Measurements from ENCODE around the gene GPR137. TPM values are rescaled to one million over a fixed set of nuclear protein-coding genes. Genes with fewer than 3 reads are reported as not detected.
A peak's percentile ranks its signal among the peaks of the same experiment; 100 is the strongest.

The GPR137 gene
- total RNA-seq, 1 donor from 2014 or later = 55.9 TPM

- Mint-ChIP-seq H3K27ac (ENCODE audit: unreplicated experiment) (no peak overlapping the region), H3K4me3 (peak overlapping the region; percentile 68), H3K27me3 (ENCODE audit: low read depth) (peaks cover 7% of the 10 kb centered on the region), H3K36me3 (ENCODE audit: low read depth) (peaks cover 5% of the 10 kb centered on the region), H3K9me3 (no peaks in the 10 kb centered on the region), H3K4me1 (peaks cover 31% of the 10 kb centered on the region)
- TF ChIP-seq, protein P1, sequence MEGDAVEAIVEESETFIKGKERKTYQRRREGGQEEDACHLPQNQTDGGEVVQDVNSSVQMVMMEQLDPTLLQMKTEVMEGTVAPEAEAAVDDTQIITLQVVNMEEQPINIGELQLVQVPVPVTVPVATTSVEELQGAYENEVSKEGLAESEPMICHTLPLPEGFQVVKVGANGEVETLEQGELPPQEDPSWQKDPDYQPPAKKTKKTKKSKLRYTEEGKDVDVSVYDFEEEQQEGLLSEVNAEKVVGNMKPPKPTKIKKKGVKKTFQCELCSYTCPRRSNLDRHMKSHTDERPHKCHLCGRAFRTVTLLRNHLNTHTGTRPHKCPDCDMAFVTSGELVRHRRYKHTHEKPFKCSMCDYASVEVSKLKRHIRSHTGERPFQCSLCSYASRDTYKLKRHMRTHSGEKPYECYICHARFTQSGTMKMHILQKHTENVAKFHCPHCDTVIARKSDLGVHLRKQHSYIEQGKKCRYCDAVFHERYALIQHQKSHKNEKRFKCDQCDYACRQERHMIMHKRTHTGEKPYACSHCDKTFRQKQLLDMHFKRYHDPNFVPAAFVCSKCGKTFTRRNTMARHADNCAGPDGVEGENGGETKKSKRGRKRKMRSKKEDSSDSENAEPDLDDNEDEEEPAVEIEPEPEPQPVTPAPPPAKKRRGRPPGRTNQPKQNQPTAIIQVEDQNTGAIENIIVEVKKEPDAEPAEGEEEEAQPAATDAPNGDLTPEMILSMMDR (conservative IDR thresholded peaks at IDR 0.05) = no peak
- no peak for DNase-seq (ENCODE audit: low read depth, low spot score)
Observed at GRCh38 chr11:64267207-64267945, 18.3 kb upstream of the GPR137 start.

- Mint-ChIP-seq H3K4me3 (peak overlapping the region; percentile 85), H3K27me3 (ENCODE audit: low read depth) (peaks cover 7% of the 10 kb centered on the region), H3K9me3 (no peaks in the 10 kb centered on the region), H3K4me1 (peaks cover 26% of the 10 kb centered on the region), H3K27ac (ENCODE audit: unreplicated experiment) (peak overlapping the region; percentile 92), H3K36me3 (ENCODE audit: low read depth) (peaks cover 3% of the 10 kb centered on the region)
- DNase-seq (ENCODE audit: low read depth, low spot score) = no peak
- TF ChIP-seq, protein P1 (conservative IDR thresholded peaks at IDR 0.05) = no peak
Observed at GRCh38 chr11:64268025-64268892, 17.4 kb upstream of the GPR137 start.

GRCh38 chr11:64268893-64269539 lies 16.6 kb upstream of the GPR137 start:
- Mint-ChIP-seq H3K27me3 (ENCODE audit: low read depth) (peaks cover 7% of the 10 kb centered on the region), H3K9me3 (no peaks in the 10 kb centered on the region), H3K4me1 (peaks cover 22% of the 10 kb centered on the region), H3K4me3 (peak overlapping the region; percentile 85), H3K36me3 (ENCODE audit: low read depth) (peaks cover 3% of the 10 kb centered on the region), H3K27ac (ENCODE audit: unreplicated experiment) (peak overlapping the region; percentile 92)
- DNase-seq (ENCODE audit: low read depth, low spot score) = peak; percentile 14
- TF ChIP-seq, protein P1 (conservative IDR thresholded peaks at IDR 0.05) = no peak

- Mint-ChIP-seq H3K27me3 (ENCODE audit: low read depth) (peaks cover 7% of the 10 kb centered on the region), H3K4me3 (peak overlapping the region; percentile 99), H3K4me1 (peaks cover 22% of the 10 kb centered on the region), H3K27ac (ENCODE audit: unreplicated experiment) (peak overlapping the region; percentile 100), H3K9me3 (no peaks in the 10 kb centered on the region), H3K36me3 (ENCODE audit: low read depth) (peaks cover 3% of the 10 kb centered on the region)
- TF ChIP-seq, protein P1 (conservative IDR thresholded peaks at IDR 0.05) = no peak
- DNase-seq (ENCODE audit: low read depth, low spot score) = peak; percentile 96
Observed at GRCh38 chr11:64269540-64270220, 16.0 kb upstream of the GPR137 start.

Data from neural crest cell (in vitro differentiated cells).